GM12873 (cell line): ENCODE data around the gene L3MBTL2.

Source experiments
- CTCF ChIP-seq: IDR thresholded peaks from 2 replicates; pipeline ENCODE4 v1.5.1; 2012; ENCODE audit warnings: low read depth, mild to moderate bottlenecking, moderate library complexity, low read length, control low read depth; ENCODE audit not compliant: insufficient read depth; ENCODE audit errors: missing control alignments

Gene L3MBTL2

GRCh38 chr22:41204992-41205900 is at the start of gene L3MBTL2:
Gene L3MBTL2 (plus strand): TSS chr22:41205312. CDS start chr22:41205363, 51 bp downstream.
- TF ChIP-seq CTCF, result no peak

GRCh38 chr22:41157083-41157482 is 48.0 kb upstream of the L3MBTL2 start:
- TF ChIP-seq CTCF, result no peak

- no peak for TF ChIP-seq CTCF
Measured at GRCh38 chr22:41169157-41169556, 36.0 kb upstream of the L3MBTL2 start.

GRCh38 chr22:41171996-41172395 is 33.1 kb upstream of the L3MBTL2 start:
- TF ChIP-seq CTCF, result no peak

GRCh38 chr22:41175546-41175945 is 29.6 kb upstream of the L3MBTL2 start:
- no peak for TF ChIP-seq CTCF

- no peak for TF ChIP-seq CTCF
Measured at GRCh38 chr22:41177040-41177621, 28.0 kb upstream of the L3MBTL2 start.

GRCh38 chr22:41177622-41178424 is 27.3 kb upstream of the L3MBTL2 start:
- TF ChIP-seq CTCF, result no peak
